ENCODE results near the gene CNPY1. TPM values are rescaled to one million over a fixed set of nuclear protein-coding genes. Genes with fewer than 3 reads are reported as not detected.

The CNPY1 gene
- total RNA-seq, 2 donors from 2014 or later: not detected

- no peak overlapping the region for H3K4me3 ChIP-seq
- no peaks in the 10 kb centered on the region for H3K4me1 ChIP-seq (replicated peaks)
- no peak for DNase-seq (ENCODE audit: low spot score)
- WGBS: 79% methylated on average over 9 of the region's 9 CpGs
- no peaks in the 10 kb centered on the region for H3K9me3 ChIP-seq
- no peak overlapping the region for H3K27ac ChIP-seq
- TF ChIP-seq CTCF (IDR thresholded peaks at IDR 0.05) (no peak), POLR2AphosphoS5 (IDR thresholded peaks at IDR 0.05) (no peak)
- H3K27me3 ChIP-seq (replicated peaks; ENCODE audit: insufficient read depth): peaks cover 12% of the 10 kb centered on the region
- intact Hi-C loops (cut with DNase I): no loop called here
- no peaks in the 10 kb centered on the region for H3K36me3 ChIP-seq
Measured at GRCh38 chr7:155517452-155517851, 28.9 kb downstream of the CNPY1 start.

DNA sequence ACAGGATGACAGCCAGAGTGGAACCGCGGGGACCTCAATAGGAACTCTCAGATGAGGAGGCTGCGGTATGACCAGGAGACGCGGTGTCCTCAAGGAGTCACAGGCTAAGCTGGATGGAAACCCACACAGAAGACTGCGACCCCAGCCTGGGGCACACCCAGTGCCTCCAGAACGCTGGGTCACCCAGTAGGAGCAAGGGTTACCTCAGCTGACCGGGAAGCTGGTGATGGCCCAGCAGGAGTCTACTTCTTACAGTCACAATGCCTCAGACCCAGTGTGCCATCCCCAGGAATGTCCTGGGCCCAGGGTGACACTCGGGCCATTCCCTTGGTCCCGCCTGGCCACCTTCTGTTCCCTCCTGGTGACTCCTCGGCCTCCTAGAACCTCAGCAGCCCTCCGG, 29.9 kb downstream of the CNPY1 start:
- Histone ChIP-seq H3K4me1 (replicated peaks) (no peaks in the 10 kb centered on the region), H3K27me3 (replicated peaks; ENCODE audit: insufficient read depth) (peaks cover 21% of the 10 kb centered on the region), H3K9me3 (no peaks in the 10 kb centered on the region), H3K36me3 (no peaks in the 10 kb centered on the region), H3K27ac (no peak overlapping the region), H3K4me3 (no peak overlapping the region)
- WGBS: 86% methylated on average over 12 of the region's 12 CpGs
- TF ChIP-seq CTCF (IDR thresholded peaks at IDR 0.05) (no peak), POLR2AphosphoS5 (IDR thresholded peaks at IDR 0.05) (no peak), POLR2A (IDR thresholded peaks at IDR 0.05) (no peak)
- no peak for DNase-seq (ENCODE audit: low spot score)
- intact Hi-C loops (cut with DNase I): no loop called here

DNA sequence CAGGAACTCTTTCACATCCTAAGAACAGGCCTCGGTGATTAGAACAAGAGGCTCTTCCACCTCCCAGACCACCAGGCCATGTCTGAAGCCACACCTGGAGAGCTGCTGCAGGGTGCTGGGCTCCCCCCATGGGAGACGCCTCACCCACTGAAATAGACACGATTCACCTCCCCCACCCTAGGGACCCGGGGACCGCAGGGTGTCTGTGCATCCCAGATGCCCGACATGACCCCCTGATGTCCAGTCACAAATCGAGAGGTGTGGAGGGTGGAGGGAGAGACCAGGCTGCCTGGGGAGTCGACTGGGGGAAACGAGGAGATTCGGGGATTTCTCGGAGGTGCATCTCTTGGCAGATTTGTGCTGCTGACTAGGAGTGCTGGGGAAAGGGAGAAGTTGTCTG, 31.0 kb downstream of the CNPY1 start:
- peaks cover 31% of the 10 kb centered on the region for H3K27me3 ChIP-seq (replicated peaks; ENCODE audit: insufficient read depth)
- no peaks in the 10 kb centered on the region for H3K4me1 ChIP-seq (replicated peaks)
- DNase-seq (ENCODE audit: low spot score): no peak
- intact Hi-C loops (cut with DNase I): no loop called here
- no peak overlapping the region for H3K27ac ChIP-seq
- H3K9me3 ChIP-seq: no peaks in the 10 kb centered on the region
- no peak overlapping the region for H3K4me3 ChIP-seq
- TF ChIP-seq CTCF (IDR thresholded peaks at IDR 0.05): no peak
- no peak for TF ChIP-seq POLR2A (IDR thresholded peaks at IDR 0.05)
- no peak for TF ChIP-seq POLR2AphosphoS5 (IDR thresholded peaks at IDR 0.05)
- WGBS: 78% methylated on average over 11 of the region's 11 CpGs
- H3K36me3 ChIP-seq: no peaks in the 10 kb centered on the region

GRCh38 chr7:155514296-155514695, 32.1 kb downstream of the CNPY1 start:
- no peak for DNase-seq (ENCODE audit: low spot score)
- 83% methylated on average over 8 of the region's 8 CpGs for WGBS
- no peaks in the 10 kb centered on the region for H3K36me3 ChIP-seq
- no peak overlapping the region for H3K4me3 ChIP-seq
- no peaks in the 10 kb centered on the region for H3K9me3 ChIP-seq
- no peak overlapping the region for H3K27ac ChIP-seq
- H3K4me1 ChIP-seq (replicated peaks): no peaks in the 10 kb centered on the region
- intact Hi-C loops (cut with DNase I): no loop called here
- TF ChIP-seq POLR2AphosphoS5 (IDR thresholded peaks at IDR 0.05) (no peak), POLR2A (IDR thresholded peaks at IDR 0.05) (no peak), CTCF (IDR thresholded peaks at IDR 0.05) (no peak)
- H3K27me3 ChIP-seq (replicated peaks; ENCODE audit: insufficient read depth): peaks cover 41% of the 10 kb centered on the region

DNA sequence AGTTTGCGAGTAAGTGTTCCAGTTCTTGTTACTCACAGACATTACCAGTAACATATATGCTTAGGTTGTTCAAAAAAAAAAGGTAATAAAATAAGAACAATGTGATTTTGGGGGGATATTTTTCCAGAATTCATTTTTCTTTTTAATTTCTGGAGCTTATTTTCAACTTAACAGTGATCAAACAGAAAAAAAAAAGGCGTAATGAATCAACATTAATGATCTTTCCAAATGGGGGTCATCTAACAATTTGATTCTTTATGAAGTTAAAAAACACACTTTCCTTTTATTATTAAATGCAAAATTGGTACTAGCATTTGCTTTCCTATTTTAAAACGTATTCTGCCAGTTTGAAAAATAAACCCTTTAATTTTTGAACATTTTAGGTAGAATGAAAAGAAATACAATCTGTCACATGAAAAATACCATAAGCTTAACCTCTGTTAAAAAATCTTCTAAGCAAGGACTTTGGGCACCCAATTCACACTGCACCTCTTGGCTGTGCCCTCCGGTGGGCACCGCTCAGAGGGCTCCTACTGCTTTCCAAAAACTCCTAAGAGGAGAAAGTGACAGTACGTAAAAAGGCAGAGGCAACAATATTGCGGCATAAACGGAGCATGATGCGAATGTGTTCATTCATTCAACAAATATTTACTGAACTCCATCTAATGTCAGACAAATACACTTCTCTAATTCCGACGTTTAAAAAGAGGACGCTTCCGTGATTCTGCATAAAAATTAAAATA, 32.6 kb downstream of the CNPY1 start:
- no peaks in the 10 kb centered on the region for H3K36me3 ChIP-seq
- TF ChIP-seq POLR2AphosphoS5 (IDR thresholded peaks at IDR 0.05) (no peak), POLR2A (IDR thresholded peaks at IDR 0.05) (no peak), CTCF (IDR thresholded peaks at IDR 0.05) (no peak)
- peaks cover 45% of the 10 kb centered on the region for H3K27me3 ChIP-seq (replicated peaks; ENCODE audit: insufficient read depth)
- WGBS: 72% methylated on average over 13 of the region's 13 CpGs
- no peaks in the 10 kb centered on the region for H3K4me1 ChIP-seq (replicated peaks)
- intact Hi-C loops (cut with DNase I): no loop called here
- H3K4me3 ChIP-seq: no peak overlapping the region
- H3K9me3 ChIP-seq: no peaks in the 10 kb centered on the region
- no peak for DNase-seq (ENCODE audit: low spot score)
- no peak overlapping the region for H3K27ac ChIP-seq
